ENCODE data around the gene CACNA1S.

Gene CACNA1S

GRCh38 chr1:201072149-201072548, 40.1 kb downstream of the CACNA1S start:
- no peak overlapping the region for H3K4me3 Mint-ChIP-seq
- H3K27ac Mint-ChIP-seq: no peak overlapping the region
- H3K9me3 Mint-ChIP-seq: no peaks in the 10 kb centered on the region

GRCh38 chr1:201069636-201070035, 42.6 kb downstream of the CACNA1S start:
- H3K27me3 Mint-ChIP-seq: no peaks in the 10 kb centered on the region
- no peaks in the 10 kb centered on the region for H3K36me3 Mint-ChIP-seq
- no peaks in the 10 kb centered on the region for H3K9me3 Mint-ChIP-seq
- peaks cover 5% of the 10 kb centered on the region for H3K4me1 Mint-ChIP-seq
- no peak overlapping the region for H3K4me3 Mint-ChIP-seq
- no peak overlapping the region for H3K27ac Mint-ChIP-seq

More at GRCh38 chr1:201072149-201072548, 40.1 kb downstream of the CACNA1S start:
- H3K36me3 Mint-ChIP-seq: no peaks in the 10 kb centered on the region
- peaks cover 5% of the 10 kb centered on the region for H3K4me1 Mint-ChIP-seq
- no peaks in the 10 kb centered on the region for H3K27me3 Mint-ChIP-seq

GRCh38 chr1:201068976-201069375, 43.2 kb downstream of the CACNA1S start:
- Mint-ChIP-seq H3K27ac (no peak overlapping the region), H3K4me1 (peaks cover 5% of the 10 kb centered on the region), H3K4me3 (no peak overlapping the region), H3K27me3 (no peaks in the 10 kb centered on the region), H3K36me3 (no peaks in the 10 kb centered on the region), H3K9me3 (no peaks in the 10 kb centered on the region)

GRCh38 chr1:201066986-201067385, 45.2 kb downstream of the CACNA1S start:
- Mint-ChIP-seq H3K27ac (no peak overlapping the region), H3K9me3 (no peaks in the 10 kb centered on the region), H3K4me3 (no peak overlapping the region), H3K36me3 (no peaks in the 10 kb centered on the region), H3K27me3 (no peaks in the 10 kb centered on the region), H3K4me1 (peaks cover 5% of the 10 kb centered on the region)

GRCh38 chr1:201065686-201066085, 46.5 kb downstream of the CACNA1S start:
- H3K27ac Mint-ChIP-seq: no peak overlapping the region
- H3K4me3 Mint-ChIP-seq: no peak overlapping the region
- no peaks in the 10 kb centered on the region for H3K9me3 Mint-ChIP-seq
- H3K36me3 Mint-ChIP-seq: no peaks in the 10 kb centered on the region
- H3K27me3 Mint-ChIP-seq: no peaks in the 10 kb centered on the region
- H3K4me1 Mint-ChIP-seq: no peaks in the 10 kb centered on the region

- no peaks in the 10 kb centered on the region for H3K27me3 Mint-ChIP-seq
- H3K27ac Mint-ChIP-seq: no peak overlapping the region
- no peaks in the 10 kb centered on the region for H3K9me3 Mint-ChIP-seq
- H3K36me3 Mint-ChIP-seq: no peaks in the 10 kb centered on the region
- no peak overlapping the region for H3K4me3 Mint-ChIP-seq
- H3K4me1 Mint-ChIP-seq: no peaks in the 10 kb centered on the region
These were observed 47.4 kb downstream of the CACNA1S start for GRCh38 chr1:201064806-201065205.

GRCh38 chr1:201063145-201063544, 49.1 kb downstream of the CACNA1S start:
- no peak overlapping the region for H3K27ac Mint-ChIP-seq

GRCh38 chr1:201062511-201063091, 49.6 kb downstream of the CACNA1S start:
- Mint-ChIP-seq H3K4me1 (no peaks in the 10 kb centered on the region), H3K9me3 (no peaks in the 10 kb centered on the region), H3K27ac (no peak overlapping the region), H3K36me3 (no peaks in the 10 kb centered on the region), H3K4me3 (no peak overlapping the region), H3K27me3 (no peaks in the 10 kb centered on the region)

More at GRCh38 chr1:201063145-201063544, 49.1 kb downstream of the CACNA1S start:
- Mint-ChIP-seq H3K9me3 (no peaks in the 10 kb centered on the region), H3K4me1 (no peaks in the 10 kb centered on the region), H3K27me3 (no peaks in the 10 kb centered on the region), H3K36me3 (no peaks in the 10 kb centered on the region), H3K4me3 (no peak overlapping the region)

GRCh38 chr1:201061886-201062285, 50.3 kb downstream of the CACNA1S start:
- no peaks in the 10 kb centered on the region for H3K36me3 Mint-ChIP-seq
- no peak overlapping the region for H3K4me3 Mint-ChIP-seq
- no peak overlapping the region for H3K27ac Mint-ChIP-seq
- H3K27me3 Mint-ChIP-seq: no peaks in the 10 kb centered on the region
- peaks cover 4% of the 10 kb centered on the region for H3K4me1 Mint-ChIP-seq
- H3K9me3 Mint-ChIP-seq: no peaks in the 10 kb centered on the region

GRCh38 chr1:201061049-201061448, 51.2 kb downstream of the CACNA1S start:
- H3K9me3 Mint-ChIP-seq: no peaks in the 10 kb centered on the region
- no peak overlapping the region for H3K27ac Mint-ChIP-seq
- H3K4me3 Mint-ChIP-seq: no peak overlapping the region
- H3K4me1 Mint-ChIP-seq: peaks cover 4% of the 10 kb centered on the region
- no peaks in the 10 kb centered on the region for H3K27me3 Mint-ChIP-seq
- no peaks in the 10 kb centered on the region for H3K36me3 Mint-ChIP-seq

GRCh38 chr1:201060586-201060985, 51.6 kb downstream of the CACNA1S start:
- Mint-ChIP-seq H3K4me3 (no peak overlapping the region), H3K4me1 (peaks cover 4% of the 10 kb centered on the region), H3K27me3 (no peaks in the 10 kb centered on the region), H3K36me3 (no peaks in the 10 kb centered on the region), H3K9me3 (no peaks in the 10 kb centered on the region), H3K27ac (no peak overlapping the region)

- Mint-ChIP-seq H3K27ac (no peak overlapping the region), H3K27me3 (no peaks in the 10 kb centered on the region), H3K9me3 (no peaks in the 10 kb centered on the region), H3K4me1 (peaks cover 4% of the 10 kb centered on the region), H3K4me3 (no peak overlapping the region), H3K36me3 (no peaks in the 10 kb centered on the region)
These were observed 52.2 kb downstream of the CACNA1S start for GRCh38 chr1:201059871-201060555.

- Mint-ChIP-seq H3K4me1 (peaks cover 4% of the 10 kb centered on the region), H3K27me3 (no peaks in the 10 kb centered on the region), H3K36me3 (no peaks in the 10 kb centered on the region), H3K27ac (no peak overlapping the region), H3K4me3 (no peak overlapping the region), H3K9me3 (no peaks in the 10 kb centered on the region)
These were observed 52.8 kb downstream of the CACNA1S start for GRCh38 chr1:201059401-201059800.

- Mint-ChIP-seq H3K9me3 (no peaks in the 10 kb centered on the region), H3K27ac (no peak overlapping the region), H3K4me1 (peaks cover 4% of the 10 kb centered on the region), H3K27me3 (no peaks in the 10 kb centered on the region), H3K36me3 (no peaks in the 10 kb centered on the region), H3K4me3 (no peak overlapping the region)
These were observed 58.1 kb downstream of the CACNA1S start for GRCh38 chr1:201054091-201054543.

- Mint-ChIP-seq H3K4me3 (no peak overlapping the region), H3K36me3 (no peaks in the 10 kb centered on the region), H3K4me1 (peaks cover 4% of the 10 kb centered on the region), H3K27me3 (no peaks in the 10 kb centered on the region), H3K27ac (no peak overlapping the region), H3K9me3 (no peaks in the 10 kb centered on the region)
These were observed 58.9 kb downstream of the CACNA1S start for GRCh38 chr1:201053155-201053860.

GRCh38 chr1:201051399-201051798, 60.8 kb downstream of the CACNA1S start:
- Mint-ChIP-seq H3K9me3 (no peaks in the 10 kb centered on the region), H3K4me3 (no peak overlapping the region), H3K27me3 (no peaks in the 10 kb centered on the region), H3K36me3 (no peaks in the 10 kb centered on the region), H3K27ac (no peak overlapping the region), H3K4me1 (no peaks in the 10 kb centered on the region)
